K562 (cell line): Measurements from ENCODE around the gene OTULIN. TPM values are rescaled to one million over a fixed set of nuclear protein-coding genes. Genes with fewer than 3 reads are reported as not detected.

Source experiments
- SP1 ChIP-seq: sonication (generic); formaldehyde crosslinking; IDR thresholded peaks from 2 replicates; pipeline ENCODE4 v1.8.1; 2022; ENCODE audit warnings: mild to moderate bottlenecking, missing genetic modification reagents
- SPI1 ChIP-seq: IDR thresholded peaks from 2 replicates; pipeline ENCODE4 v1.6.1; 2011; ENCODE audit warnings: low read depth, low read length, control low read depth, borderline replicate concordance
- ZBTB7A ChIP-seq: IDR thresholded peaks from 2 replicates; pipeline ENCODE4 v1.6.1; 2011; ENCODE audit warnings: low read depth, mild to moderate bottlenecking, low read length, moderate library complexity, borderline replicate concordance; ENCODE audit not compliant: control insufficient read depth
- ZNF197 ChIP-seq: fragments of 200-800 bp; sonication (Bioruptor generic); IDR thresholded peaks from 2 replicates; pipeline ENCODE4 v1.6.1; 2016; ENCODE audit warnings: low read depth, missing genetic modification characterization, missing compliant biosample characterization
- polyA plus RNA-seq, 8 experiments: library from polyadenylated mRNA; depleted of rRNA in 4 of 8; stranded (reverse) in 5 of 8; unstranded in 3 of 8; fragments of >200 nt; fragmentation: Nextera tagmentation in 2 of 8; fragmentation: Illumina TruSeq in 1 of 8; extraction: Ambion mirVana in 2 of 8; extraction: Trizol in 1 of 8; gene quantifications; 2 replicates each; pipeline versions ENCODE4 v1.2.1 to v1.2.3, GENCODE V29; 2011 to 2014; ENCODE audit warnings: inconsistent platforms in 1 of 8, missing spikeins in 1 of 8
- total RNA-seq, 7 experiments: library from RNA; depleted of rRNA in 6 of 7; stranded (reverse); fragments of >200 nt in 6 of 7; fragmentation: Illumina TruSeq in 2 of 7; extraction: Trizol in 2 of 7; gene quantifications; 2 replicates each; pipeline versions ENCODE4 v1.2.1 to v1.2.3, GENCODE V29; 2011 to 2021; ENCODE audit warnings: low replicate concordance in 1 of 7
- TF ChIP-seq, protein P1 (sequence below), 2 experiments: fragments of 450-650 bp; formaldehyde crosslinking in 1 of 2; IDR thresholded peaks; 2 replicates each; pipeline versions ENCODE4 v1.4.0 to v1.6.1; 2014 to 2020; ENCODE audit warnings: mild to moderate bottlenecking in 2 of 2, borderline replicate concordance in 1 of 2, low read depth in 1 of 2
- TF ChIP-seq, protein P2 (sequence below), 2 experiments: IDR thresholded peaks; 2 replicates each; pipeline ENCODE4 v1.6.1; 2012; ENCODE audit warnings: improper control_type of control experiment in 2 of 2, low read depth in 2 of 2, low read length in 2 of 2, borderline replicate concordance in 1 of 2
- TF ChIP-seq, protein P3 (sequence below), 3 experiments: IDR thresholded peaks in 2 of 3; conservative IDR thresholded peaks in 1 of 3; 2 replicates each; pipeline ENCODE4 v1.5.1; 2011 to 2012; ENCODE audit warnings: low read length in 3 of 3, mild to moderate bottlenecking in 3 of 3, control low read depth in 2 of 3, improper control_type of control experiment in 1 of 3, inconsistent platforms in 1 of 3, low read depth in 1 of 3, mixed read lengths in 1 of 3, moderate library complexity in 1 of 3; ENCODE audit not compliant: insufficient read depth in 2 of 3

OTULIN gene
- total and polyA plus RNA-seq, 9 of the 15 experiments (the other 6 are each of a cell fraction or from before 2014, with no cell fraction given), result 3.3 to 33.6 (median 20.1) TPM

DNA sequence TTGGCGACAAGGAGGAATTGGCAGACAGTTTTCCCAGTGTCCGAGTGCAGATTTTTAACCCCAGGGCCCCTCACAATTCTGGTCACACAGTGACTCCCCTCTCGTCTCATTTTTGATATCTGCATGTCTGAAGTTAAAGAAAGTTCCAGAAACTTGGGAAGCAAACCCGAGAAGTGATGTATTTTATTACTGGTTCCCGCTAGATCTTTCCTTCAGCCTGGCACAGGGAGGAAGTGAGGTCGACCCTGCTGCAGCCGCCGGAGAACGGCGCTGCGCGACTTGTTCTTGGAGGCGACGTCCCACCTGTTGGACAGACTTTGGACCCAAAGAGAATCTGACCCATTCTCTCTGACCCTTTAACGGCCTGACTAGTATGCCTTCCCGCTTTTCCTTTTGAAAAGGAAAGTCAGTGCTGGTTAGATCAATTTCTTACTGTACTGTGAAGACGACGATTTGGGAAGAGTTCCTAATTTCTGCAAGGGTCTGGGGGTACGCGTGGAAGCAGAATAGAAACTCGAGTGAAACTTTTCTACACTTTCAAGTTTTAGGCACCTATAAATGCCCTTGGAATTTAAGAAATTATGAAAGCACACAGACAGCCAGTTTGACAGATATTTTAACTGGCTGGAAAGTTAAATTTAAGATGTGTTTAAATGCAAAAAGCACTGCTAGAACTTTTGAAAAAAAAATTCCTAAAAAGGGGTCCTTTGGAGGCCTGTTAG, 744 bp downstream of the OTULIN start (continued):
- TF ChIP-seq, protein P1, sequence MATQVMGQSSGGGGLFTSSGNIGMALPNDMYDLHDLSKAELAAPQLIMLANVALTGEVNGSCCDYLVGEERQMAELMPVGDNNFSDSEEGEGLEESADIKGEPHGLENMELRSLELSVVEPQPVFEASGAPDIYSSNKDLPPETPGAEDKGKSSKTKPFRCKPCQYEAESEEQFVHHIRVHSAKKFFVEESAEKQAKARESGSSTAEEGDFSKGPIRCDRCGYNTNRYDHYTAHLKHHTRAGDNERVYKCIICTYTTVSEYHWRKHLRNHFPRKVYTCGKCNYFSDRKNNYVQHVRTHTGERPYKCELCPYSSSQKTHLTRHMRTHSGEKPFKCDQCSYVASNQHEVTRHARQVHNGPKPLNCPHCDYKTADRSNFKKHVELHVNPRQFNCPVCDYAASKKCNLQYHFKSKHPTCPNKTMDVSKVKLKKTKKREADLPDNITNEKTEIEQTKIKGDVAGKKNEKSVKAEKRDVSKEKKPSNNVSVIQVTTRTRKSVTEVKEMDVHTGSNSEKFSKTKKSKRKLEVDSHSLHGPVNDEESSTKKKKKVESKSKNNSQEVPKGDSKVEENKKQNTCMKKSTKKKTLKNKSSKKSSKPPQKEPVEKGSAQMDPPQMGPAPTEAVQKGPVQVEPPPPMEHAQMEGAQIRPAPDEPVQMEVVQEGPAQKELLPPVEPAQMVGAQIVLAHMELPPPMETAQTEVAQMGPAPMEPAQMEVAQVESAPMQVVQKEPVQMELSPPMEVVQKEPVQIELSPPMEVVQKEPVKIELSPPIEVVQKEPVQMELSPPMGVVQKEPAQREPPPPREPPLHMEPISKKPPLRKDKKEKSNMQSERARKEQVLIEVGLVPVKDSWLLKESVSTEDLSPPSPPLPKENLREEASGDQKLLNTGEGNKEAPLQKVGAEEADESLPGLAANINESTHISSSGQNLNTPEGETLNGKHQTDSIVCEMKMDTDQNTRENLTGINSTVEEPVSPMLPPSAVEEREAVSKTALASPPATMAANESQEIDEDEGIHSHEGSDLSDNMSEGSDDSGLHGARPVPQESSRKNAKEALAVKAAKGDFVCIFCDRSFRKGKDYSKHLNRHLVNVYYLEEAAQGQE (IDR thresholded peaks at IDR 0.05; ENCODE audit: borderline replicate concordance), result peak; percentile 12; the same call in 1 of the 2 replicates
- TF ChIP-seq, protein P1 (CRISPR knock-in tag; IDR thresholded peaks at IDR 0.05; ENCODE audit: low read depth), result no peak
- TF ChIP-seq, protein P2, sequence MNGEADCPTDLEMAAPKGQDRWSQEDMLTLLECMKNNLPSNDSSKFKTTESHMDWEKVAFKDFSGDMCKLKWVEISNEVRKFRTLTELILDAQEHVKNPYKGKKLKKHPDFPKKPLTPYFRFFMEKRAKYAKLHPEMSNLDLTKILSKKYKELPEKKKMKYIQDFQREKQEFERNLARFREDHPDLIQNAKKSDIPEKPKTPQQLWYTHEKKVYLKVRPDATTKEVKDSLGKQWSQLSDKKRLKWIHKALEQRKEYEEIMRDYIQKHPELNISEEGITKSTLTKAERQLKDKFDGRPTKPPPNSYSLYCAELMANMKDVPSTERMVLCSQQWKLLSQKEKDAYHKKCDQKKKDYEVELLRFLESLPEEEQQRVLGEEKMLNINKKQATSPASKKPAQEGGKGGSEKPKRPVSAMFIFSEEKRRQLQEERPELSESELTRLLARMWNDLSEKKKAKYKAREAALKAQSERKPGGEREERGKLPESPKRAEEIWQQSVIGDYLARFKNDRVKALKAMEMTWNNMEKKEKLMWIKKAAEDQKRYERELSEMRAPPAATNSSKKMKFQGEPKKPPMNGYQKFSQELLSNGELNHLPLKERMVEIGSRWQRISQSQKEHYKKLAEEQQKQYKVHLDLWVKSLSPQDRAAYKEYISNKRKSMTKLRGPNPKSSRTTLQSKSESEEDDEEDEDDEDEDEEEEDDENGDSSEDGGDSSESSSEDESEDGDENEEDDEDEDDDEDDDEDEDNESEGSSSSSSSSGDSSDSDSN (IDR thresholded peaks at IDR 0.05; ENCODE audit: borderline replicate concordance in 1 of 2, low read depth in 2 of 2, low read length in 2 of 2), result 0 out of 4 replicates have a peak, but pooled peaks of 1 of the 2 experiments have one; percentile 63
- no peak for TF ChIP-seq SP1 (CRISPR knock-in tag)
- TF ChIP-seq SPI1, result peak; percentile 90
- peak; percentile 34; the same call in 1 of the 2 replicates for TF ChIP-seq ZBTB7A
- 0 out of 2 replicates have a peak, but pooled peaks have one; percentile 49 for TF ChIP-seq ZNF197 (CRISPR knock-in tag)
- TF ChIP-seq, protein P3, sequence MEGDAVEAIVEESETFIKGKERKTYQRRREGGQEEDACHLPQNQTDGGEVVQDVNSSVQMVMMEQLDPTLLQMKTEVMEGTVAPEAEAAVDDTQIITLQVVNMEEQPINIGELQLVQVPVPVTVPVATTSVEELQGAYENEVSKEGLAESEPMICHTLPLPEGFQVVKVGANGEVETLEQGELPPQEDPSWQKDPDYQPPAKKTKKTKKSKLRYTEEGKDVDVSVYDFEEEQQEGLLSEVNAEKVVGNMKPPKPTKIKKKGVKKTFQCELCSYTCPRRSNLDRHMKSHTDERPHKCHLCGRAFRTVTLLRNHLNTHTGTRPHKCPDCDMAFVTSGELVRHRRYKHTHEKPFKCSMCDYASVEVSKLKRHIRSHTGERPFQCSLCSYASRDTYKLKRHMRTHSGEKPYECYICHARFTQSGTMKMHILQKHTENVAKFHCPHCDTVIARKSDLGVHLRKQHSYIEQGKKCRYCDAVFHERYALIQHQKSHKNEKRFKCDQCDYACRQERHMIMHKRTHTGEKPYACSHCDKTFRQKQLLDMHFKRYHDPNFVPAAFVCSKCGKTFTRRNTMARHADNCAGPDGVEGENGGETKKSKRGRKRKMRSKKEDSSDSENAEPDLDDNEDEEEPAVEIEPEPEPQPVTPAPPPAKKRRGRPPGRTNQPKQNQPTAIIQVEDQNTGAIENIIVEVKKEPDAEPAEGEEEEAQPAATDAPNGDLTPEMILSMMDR (IDR thresholded peaks at IDR 0.05 in 2 of 3, conservative IDR thresholded peaks at IDR 0.05 in 1 of 3; ENCODE audit: insufficient read depth in 2 of 3, low read depth in 1 of 3, low read length in 3 of 3), result peak; percentile 12 to 20 (median 16); a peak in 1 of 6 replicates
- TF ChIP-seq, all 486 proteins: peak for 10
